Fibroblast of skin of back (primary cell): ENCODE results near the gene PPP1R1A.
A peak's percentile ranks its signal among the peaks of the same experiment; 100 is the strongest.

Source experiments
- DNase-seq: peaks from one replicate; pipeline ENCODE4 v3.0.0-alpha.2; 2013

The PPP1R1A gene

DNA sequence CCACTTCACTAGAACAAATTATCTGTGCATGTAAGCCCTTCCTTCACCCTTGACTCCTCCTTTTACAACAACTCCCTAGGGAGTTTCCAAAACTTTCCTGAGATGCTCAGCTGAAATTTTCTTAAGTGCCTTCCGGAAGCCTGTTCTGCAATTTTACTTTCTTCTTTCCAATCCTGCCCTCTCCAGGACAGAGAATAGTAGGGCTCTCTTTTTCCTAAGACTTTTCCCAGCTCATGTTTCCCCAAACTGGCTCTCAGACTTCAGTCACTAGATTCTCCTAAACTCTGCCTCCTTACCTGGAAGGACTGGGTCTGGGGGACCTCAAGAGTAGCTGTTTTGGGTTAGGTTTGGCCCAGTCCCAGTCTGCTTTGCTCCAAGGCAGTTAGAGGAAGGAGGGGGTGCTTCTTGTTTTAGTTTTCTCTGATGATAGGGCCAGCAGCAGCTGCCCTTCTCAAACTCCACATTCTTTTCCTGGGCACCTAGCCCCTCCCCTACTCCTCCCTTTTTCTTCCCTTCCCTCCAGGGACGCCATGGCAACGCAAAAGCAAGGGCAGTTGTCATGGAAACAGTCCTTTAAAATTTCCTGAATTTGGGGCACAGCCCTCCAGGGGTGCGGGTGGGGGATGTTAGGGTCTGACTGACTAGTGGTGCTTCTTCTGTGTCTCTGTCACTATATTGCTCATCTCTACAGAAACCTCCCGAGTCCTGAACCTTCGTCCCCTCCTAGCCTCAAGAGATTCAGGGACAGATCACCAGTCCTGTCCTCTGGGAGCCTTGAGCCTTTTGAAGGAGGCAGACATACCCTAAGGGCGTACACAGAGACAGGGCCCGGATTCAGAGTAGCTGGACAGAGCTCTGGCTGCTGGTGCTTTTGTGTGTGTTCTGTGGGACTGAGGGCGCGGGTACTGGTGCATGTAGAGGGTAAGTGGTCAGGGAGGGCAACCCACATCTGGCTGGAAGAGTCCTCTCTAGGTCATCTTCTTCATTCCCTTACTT, 17.0 kb downstream of the PPP1R1A start:
- no peak for DNase-seq

DNA sequence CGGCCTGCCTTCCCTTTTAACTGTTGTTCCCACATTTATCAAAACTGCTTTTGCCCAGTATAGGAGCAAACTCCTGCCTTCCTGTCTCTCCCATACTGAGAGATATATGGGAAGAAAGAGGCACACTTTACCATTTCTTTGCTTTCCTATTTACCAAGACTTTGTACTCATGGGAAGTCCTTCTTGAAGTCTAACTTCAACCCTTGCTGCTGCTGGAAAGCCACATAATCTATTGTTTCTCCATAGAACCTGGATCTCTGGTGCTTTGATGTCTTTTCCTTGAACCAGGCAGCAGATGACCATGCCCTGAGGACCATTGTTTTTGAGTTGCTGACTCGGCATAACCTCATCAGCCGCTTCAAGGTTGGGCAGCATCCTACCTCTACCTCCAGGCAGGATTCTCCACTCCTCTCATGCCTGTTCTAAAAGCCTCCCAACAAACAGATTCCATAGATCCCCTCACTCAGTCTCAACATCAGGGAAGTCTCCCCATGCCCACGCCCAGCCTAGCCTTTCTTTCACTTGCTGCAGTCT, 18.4 kb downstream of the PPP1R1A start:
- no peak for DNase-seq

DNA sequence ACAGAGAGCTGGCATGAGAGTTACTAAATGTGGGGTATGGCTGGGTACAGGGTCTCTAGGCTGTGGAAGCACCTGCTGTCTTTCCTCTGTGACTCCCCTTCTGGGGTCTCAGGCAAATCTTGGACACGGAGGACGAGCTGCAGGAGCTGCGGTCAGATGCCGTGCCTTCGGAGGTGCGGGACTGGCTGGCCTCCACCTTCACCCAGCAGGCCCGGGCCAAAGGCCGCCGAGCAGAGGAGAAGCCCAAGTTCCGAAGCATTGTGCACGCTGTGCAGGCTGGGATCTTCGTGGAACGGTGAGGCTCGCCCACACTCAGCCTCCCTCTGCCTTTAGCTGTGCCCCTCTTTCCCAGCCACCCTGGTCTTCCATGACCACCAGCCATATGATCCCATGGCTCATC, 19.4 kb downstream of the PPP1R1A start:
- no peak for DNase-seq

DNA sequence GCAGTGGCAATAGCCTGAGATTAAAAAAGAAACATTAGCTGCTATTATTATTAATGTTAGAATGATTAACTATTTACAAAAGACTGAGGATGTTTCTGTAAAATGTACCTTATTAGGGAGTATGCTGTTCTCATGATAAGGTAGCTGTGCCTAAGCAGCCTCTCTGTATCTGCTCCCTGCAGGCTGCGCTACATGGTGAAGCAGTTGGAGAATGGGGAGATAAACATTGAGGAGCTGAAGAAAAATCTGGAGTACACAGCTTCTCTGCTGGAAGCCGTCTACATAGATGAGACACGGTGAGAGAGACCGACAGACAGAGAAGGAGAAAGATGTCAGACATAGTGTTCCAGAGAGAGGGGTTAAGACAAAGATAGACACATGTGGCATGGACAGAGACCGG, 21.7 kb downstream of the PPP1R1A start:
- DNase-seq = no peak

DNA sequence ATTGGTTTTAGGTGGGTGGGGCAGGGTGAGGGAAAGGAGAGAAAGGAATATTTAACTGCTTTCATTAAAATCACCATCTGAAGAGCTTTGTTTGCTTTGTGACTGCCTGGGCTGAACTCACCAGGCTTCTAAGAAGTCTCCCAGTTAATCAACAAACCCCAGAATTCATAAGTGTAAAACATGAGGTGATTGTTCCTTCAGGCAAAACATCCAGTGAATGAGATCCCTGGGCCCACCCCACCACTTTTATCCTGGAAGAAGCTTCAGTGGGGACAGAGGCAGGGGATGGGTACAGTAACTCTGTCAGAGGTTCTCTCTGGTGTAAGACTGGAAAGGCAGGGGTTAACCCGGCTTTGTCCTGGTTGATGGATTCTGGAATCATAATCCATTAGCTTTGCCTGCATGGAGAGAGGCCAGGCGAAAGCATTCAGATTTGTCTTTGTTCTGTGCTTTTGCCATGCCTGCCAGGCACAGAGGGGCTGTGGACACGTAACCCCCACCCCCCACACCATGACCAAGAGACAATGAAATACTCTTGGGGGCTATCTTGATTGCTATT, 22.4 kb downstream of the PPP1R1A start:
- DNase-seq = no peak

DNA sequence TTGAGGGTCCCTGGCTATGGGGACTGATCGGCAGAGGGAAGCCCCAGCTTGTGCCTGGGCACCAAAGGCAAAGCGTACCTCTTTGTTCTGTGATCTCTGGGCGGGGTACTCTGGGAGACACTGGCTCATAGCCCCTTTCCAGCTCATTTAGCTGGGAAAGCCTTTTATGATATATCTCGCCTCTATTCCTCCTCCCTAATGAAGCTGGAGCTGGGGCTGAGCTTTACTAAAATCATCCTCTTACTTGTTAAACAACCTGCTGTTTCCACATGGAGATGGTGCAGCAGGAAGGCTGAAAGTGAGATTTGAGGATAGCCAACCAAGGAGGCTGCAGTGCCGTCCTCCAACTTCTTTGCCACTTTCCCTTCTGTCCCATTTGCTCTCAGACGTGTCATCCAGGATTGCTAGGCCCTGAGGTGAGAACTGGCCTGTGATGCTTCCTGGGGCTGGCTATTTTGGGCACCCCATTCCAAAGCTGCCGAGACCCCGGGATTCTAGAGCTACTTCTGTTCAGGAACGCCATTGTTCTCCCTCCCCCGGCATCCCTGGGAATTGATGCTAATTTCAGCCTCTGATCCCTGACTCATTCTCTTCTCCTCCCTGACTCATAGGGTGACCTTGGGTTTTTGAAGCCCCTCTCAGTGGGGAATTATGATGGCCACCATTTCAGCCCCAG, 23.0 kb downstream of the PPP1R1A start:
- DNase-seq = no peak

DNA sequence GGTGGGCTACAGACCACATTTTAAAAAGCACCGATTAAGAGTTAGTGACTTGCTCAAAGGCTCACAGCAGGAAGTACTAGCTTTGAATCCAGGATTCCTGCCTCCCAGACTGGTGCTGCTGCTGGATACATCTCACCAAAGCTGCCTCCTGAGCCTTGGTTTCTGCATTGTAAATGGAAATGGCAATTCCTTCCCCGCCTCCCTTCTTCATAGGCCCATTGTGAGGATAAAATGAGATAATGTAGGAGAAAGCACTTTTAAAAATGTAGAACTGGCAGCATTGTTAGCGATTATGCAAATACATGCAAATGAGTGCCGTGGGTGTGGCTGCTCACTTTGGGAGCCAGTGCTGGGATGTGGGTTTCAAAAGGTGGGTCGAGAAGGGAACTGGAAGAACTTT, 23.7 kb downstream of the PPP1R1A start:
- no peak for DNase-seq

DNA sequence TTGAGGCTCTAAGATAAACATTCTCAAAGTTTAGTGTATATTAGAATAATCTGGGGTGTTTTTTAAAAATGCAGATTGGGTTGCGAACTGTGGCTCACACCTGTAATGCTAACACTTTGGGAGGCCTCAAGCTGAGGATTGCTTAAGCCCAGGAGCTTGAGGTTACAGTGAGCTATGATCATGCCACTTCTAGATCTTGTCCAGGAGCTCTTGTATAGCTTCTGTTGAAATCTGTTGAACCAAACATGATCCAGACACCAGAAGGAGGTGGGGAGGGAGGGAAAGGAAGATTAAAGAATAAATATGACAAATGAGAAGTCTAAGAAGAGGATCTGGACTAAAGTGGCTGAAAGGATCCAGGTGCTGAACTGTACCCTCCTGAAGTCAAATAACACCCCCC, 24.7 kb downstream of the PPP1R1A start:
- DNase-seq = no peak

DNA sequence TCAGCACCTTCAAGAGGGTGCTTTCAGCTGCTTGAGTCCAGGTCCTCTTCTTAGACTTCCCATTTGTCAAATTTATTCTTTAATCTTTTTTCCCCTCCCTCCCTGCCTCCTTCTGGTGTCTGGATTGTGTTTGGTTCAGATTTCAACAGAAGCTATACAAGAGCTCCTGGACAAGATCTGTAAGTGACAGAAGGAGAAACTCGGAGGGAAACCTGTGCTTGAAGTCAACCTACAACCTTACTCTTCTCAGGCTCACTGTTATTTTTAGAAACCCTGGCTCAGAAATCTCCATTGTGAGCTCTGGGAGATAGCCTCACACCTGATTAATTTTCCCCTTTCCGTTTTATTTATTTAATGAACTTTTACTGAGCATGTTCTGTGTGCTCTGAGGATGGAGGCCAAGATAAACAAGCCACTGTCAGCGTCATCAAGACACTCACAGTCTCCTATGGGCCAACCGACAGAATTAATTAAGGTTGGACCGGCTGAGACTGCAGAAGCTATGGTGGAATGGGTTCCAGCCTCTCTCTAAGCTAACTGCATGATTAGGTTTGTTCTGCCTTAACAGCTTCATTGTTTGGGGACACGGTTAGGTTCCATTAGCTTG, 25.6 kb downstream of the PPP1R1A start:
- no peak for DNase-seq

DNA sequence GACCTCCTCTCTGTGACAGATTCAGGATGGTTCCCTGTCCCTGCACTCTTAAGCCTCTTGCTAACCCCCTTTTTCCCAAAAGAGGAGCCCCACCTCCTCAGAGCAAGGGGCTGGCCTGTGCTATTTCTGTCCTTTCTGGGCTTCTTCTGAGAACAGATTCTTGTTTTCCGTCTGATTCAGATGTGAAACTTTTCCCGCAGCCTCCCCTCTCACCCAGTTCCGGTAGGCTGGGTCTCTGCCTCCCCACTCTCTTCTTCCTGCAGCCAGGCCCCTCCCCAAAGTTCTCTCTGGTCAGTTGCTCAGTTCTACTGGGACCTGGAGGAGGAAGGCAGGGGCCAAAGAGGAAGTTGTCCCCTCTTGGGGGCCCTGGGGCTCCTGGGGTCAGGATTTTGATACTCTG, 27.3 kb downstream of the PPP1R1A start:
- no peak for DNase-seq

DNA sequence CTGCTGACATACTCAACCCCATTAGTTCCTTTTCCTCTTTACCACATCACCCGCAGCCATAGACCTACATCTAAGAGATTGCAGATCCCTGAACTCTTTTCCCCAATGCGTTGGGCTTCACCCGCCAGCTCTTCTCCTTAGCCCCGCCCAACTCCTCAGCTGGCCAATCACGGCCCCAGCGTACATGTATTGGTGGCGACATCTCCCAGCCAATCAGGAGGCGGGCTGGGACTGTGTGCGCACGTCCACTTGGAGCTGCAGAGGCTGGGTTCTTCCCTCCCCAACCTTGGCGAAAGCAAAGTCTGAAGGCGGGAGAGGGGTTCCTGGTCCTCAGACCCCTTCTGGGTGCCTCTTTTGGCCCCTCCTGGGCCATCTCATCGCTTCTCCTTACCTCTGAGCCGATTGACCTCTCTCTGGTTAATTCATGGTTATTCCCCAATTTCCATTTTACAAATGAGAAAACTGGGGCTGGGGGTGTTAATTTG, 28.0 kb downstream of the PPP1R1A start:
- peak; percentile 78 for DNase-seq

DNA sequence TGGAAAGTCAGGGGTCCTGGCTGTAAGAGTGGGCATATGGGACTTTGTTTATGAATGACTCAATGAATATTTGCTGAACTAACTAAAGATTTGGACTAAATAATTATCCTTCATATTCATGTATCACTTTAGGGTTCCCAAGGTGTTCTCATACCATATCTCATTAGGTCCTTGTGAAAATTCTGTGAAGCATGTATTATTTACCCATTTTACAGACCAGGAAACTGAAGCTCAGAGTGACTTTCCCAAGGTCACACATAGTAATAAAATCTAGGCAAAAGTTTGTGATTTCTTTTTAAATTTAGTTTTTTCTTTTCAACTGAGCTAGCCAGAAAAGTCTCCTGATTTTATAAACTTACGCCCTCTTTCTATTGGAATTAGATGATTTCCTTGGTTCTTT, 29.7 kb downstream of the PPP1R1A start:
- no peak for DNase-seq

DNA sequence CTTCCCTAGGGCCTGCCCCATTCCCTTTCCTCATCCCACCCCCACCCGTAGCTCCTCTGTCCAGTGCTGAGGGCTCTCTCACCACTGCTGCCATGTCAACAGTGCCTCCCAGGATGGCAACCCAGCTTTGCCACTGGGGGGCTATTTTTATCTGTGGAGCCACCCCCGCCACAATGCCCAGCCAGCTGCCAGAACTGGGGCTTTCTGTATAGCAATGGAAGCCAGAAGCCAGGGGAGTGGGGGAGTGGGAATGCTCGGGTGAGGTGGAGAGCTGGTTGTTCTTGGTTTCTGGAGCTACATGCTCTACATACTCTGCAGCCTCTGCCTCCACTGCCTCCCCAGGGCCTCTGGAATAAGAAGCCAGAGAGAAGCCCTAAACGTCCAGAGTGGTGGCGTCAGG, 30.1 kb downstream of the PPP1R1A start:
- DNase-seq = no peak

DNA sequence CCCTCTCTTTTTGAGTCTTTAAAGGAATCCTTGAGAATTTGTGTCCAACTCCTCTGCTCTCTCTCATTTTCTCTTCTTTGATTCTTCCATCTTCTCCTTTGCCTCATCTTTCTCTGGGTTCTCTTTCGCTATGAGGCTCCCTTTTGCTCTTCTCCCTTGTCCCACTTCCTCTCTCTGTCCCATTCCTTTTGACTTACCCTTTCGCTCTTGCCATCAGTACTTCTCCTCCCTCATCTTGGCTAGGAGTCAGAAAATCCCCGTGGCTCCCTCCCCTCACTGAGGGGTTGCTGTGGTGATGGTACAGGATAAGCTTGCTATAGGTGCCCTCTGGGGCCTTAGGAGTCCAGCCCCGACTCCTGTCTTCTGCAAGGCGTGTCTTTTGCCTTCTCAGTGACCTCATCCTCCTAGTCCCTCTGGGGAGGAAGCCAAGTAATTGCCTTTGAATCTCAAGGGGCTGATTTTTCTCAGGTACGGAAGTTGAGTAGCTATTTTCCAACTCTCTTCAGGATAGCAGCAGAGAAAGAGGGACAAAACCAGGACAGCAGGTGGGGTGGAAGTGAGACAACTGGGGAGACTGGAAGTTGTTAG, 32.7 kb downstream of the PPP1R1A start:
- no peak for DNase-seq

DNA sequence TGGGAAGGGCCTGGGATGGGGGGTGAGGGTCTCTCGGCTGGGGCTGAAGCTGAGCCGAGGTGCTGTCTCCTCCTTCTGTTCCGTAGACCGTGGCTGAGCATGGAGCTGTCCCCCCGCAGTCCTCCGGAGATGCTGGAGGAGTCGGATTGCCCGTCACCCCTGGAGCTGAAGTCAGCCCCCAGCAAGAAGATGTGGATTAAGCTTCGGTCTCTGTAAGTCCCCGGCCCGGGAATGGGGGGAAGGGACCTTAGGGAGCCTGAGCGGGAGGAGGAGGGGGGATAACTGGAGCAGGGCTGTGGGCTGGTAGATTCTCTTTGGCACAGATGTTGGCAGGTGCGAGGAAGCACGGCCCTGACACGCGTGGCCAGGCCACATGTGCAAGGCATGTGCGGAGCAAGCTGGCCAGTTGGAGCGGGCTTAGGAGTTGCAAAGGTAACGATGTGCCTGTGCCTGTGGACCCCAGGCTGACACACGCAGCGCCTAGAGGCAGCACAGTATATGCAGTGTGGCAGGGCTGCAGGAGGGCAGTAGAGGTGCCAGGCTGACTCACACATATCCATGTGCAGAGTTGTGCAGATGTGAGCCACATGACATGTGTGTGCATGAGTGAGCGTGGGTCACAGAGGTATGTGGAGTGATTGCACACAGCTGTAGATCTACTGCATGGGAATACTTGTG, 38.5 kb downstream of the PPP1R1A start:
- DNase-seq = peak; percentile 16

DNA sequence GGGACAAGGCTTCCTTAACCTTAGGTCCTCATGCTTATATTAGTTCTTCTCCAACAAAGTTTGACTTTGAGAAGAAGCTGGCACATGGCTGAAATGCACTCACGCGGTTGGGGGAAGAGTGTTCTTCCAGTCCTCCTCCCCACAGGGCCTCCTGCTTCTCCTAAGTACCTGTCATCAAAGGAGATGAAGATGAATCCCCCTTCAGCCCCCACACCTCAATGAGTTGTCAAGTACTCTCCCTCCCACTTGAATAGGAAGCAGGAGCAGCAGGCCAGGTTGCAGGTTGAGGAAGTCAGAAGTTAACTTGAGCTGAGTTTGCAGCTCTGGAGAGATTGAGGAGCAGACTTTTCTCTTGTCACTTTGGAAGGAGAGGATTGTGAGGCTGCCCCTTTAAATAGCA, 41.9 kb downstream of the PPP1R1A start:
- DNase-seq = no peak

DNA sequence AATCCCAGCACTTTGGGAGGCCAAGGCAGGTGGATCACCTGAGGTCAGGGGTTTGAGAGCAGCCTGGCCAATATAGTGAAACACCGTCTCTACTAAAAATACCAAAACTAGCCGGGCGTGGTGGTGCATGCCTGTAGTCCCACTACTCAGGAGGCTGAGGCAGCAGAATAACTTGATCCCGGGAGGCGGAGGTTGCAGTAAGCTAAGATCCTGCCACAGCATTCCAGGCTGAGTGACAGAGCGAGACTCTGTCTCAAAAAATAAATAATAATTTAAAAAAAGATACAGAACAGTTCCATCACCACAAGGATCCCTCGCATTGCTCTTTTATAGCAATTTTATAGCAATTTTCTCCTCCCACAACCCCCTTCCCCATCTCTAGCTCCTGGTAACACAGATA, 43.7 kb downstream of the PPP1R1A start:
- no peak for DNase-seq

DNA sequence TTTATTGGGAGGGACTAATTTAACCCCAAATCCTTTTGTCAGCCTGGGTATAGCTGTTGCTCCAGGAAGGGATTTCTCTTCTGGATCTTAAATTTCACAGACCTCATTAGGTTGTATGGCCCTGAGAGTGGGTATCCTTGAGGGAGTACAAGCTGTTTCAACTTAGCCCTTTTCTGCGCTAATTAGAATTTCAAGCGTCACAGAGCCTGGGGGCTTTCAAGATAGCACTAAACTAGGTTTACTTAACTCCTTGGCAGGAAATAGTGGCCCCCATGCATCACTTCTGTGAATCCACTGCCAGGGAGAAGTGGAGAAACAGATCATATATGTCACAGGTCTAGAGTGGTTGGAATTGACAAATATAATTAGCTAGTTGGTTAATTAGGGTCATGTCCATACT, 44.9 kb downstream of the PPP1R1A start:
- DNase-seq = no peak

DNA sequence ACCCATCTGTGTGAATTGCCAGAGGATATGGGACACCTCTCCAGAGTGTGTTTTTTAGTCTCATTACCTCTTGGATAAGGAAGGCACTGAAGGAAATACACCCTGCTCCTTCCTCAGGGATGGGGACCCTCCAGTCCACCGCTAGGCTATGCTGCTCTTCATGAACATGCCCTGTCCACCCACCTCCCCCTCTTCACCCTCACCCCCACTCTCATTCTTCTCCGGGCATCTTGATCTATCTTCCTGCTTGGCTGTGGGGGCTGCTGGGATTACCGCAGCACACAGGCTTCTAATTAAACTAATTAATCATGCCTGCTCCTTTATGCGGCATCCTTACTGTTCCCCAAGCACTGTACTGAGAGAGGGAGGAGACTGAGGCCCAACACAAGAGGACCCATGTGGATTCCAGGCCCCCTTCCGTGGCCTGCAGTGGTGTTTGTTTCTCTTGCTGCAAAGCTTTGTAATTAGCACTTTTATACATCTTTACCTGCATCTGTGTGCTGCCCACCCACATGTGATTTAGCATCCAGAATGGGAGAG, 46.6 kb downstream of the PPP1R1A start:
- DNase-seq = no peak

DNA sequence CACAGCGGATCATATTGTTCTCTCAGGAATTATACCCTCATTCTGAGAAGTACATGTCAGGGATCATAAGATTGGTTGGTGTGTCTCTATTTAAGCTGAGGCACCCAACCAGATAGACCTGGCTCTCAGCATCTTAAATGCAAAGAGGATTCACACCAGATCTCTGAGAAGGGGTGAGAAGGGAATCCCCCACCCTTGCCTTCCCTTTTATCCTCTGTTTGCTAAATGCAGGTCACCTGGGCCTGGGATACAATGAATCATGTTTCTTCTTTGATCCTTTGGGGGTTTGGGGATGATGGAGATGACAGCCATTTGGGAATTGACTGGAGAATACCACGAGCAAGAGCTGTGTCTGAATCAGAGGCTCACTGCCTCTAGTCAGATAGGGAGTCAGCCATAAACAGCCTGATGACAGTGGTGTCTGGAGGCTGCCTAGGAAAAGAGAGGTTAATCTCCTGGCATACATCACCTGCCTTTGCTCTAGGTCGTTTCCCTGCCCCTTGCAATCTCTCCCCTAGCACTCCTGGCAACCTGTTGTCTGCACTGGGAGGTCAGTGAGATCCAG, 50.2 kb downstream of the PPP1R1A start:
- no peak for DNase-seq

DNA sequence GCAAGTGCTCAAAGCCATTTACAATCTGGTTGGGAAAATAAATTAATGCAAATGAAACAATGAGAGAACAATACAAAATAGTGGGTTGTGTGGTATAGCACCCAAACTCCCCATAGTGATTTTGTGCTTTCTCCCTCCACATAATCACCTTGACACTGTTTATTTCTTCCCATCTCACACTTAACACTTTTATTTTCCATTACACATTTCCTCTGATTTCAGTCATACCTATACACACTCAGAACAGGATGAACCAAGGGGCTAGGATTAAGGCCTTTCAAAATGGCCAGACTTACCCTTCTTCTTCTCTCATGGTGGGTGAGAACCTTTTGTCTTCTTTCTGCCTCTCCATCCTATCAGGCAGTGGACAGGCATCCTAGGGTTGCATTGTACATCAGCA, 53.0 kb downstream of the PPP1R1A start:
- no peak for DNase-seq
